ENCODE data around the gene MMP24.
"Not testable (repeated sequence)": the region's sequence is repeated elsewhere in the genome, so short reads cannot be mapped to it uniquely, and the experiment has no call there.

Gene MMP24

GRCh38 chr20:35260426-35260825 lies 33.9 kb downstream of the MMP24 start:
- no peak for DNase-seq

GRCh38 chr20:35262321-35262720 lies 35.8 kb downstream of the MMP24 start:
- not testable (repeated sequence) for DNase-seq

- DNase-seq, result not testable (repeated sequence)
These were observed 36.4 kb downstream of the MMP24 start for GRCh38 chr20:35262731-35263531.

GRCh38 chr20:35263532-35264341 lies 37.2 kb downstream of the MMP24 start:
- DNase-seq, result no peak

- DNase-seq, result no peak
These were observed 38.3 kb downstream of the MMP24 start for GRCh38 chr20:35264755-35265154.

GRCh38 chr20:35267092-35267491 lies 40.6 kb downstream of the MMP24 start:
- DNase-seq, result no peak

GRCh38 chr20:35269055-35269781 lies 42.7 kb downstream of the MMP24 start:
- peak; percentile 30 for DNase-seq

- no peak for DNase-seq
These were observed 43.8 kb downstream of the MMP24 start for GRCh38 chr20:35270021-35270902.

- DNase-seq, result no peak
These were observed 44.8 kb downstream of the MMP24 start for GRCh38 chr20:35271073-35271882.

GRCh38 chr20:35271904-35272303 lies 45.4 kb downstream of the MMP24 start:
- no peak for DNase-seq

- no peak for DNase-seq
These were observed 47.1 kb downstream of the MMP24 start for GRCh38 chr20:35273449-35274171.

GRCh38 chr20:35274172-35275092 lies 47.9 kb downstream of the MMP24 start:
- DNase-seq, result no peak

GRCh38 chr20:35275741-35276251 lies 49.3 kb downstream of the MMP24 start:
- no peak for DNase-seq

GRCh38 chr20:35276408-35276807 lies 49.9 kb downstream of the MMP24 start:
- DNase-seq, result no peak

GRCh38 chr20:35277127-35277526 lies 50.6 kb downstream of the MMP24 start:
- DNase-seq, result no peak

GRCh38 chr20:35277531-35278395 lies 51.3 kb downstream of the MMP24 start, which contains the start of gene MMP24OS:
TSS of gene MMP24OS (minus strand) at chr20:35278122. CDS start at chr20:35277929, 193 bp downstream.
- peak; percentile 94 for DNase-seq

GRCh38 chr20:35279040-35279439 lies 52.5 kb downstream of the MMP24 start:
- no peak for DNase-seq

GRCh38 chr20:35279533-35280174 lies 53.2 kb downstream of the MMP24 start:
- no peak for DNase-seq
